Lower lobe of right lung (tissue), 2 donors: Measurements from ENCODE around the gene PPIF. TPM values are rescaled to one million over a fixed set of nuclear protein-coding genes. Genes with fewer than 3 reads are reported as not detected.

Source experiments
- ATAC-seq, 2 donors: fragments of 200-7000 bp; cut with Tn5 transposase; one replicate each; pipeline ENCODE4 v1.9.1; 2020 to 2022; ENCODE audit warnings: mild to moderate bottlenecking in 2 of 2, moderate library complexity in 2 of 2
- DNase-seq: peaks from one replicate; pipeline ENCODE4 v3.0.0-alpha.2; 2020
- H3K27ac ChIP-seq: fragments of 200-600 bp; one replicate; pipeline ENCODE4 v1.8.0; 2022
- H3K27me3 ChIP-seq: fragments of 200-600 bp; one replicate; pipeline ENCODE4 v1.8.0; 2022; ENCODE audit warnings: low read depth
- H3K36me3 ChIP-seq: fragments of 200-600 bp; one replicate; pipeline ENCODE4 v1.8.0; 2022; ENCODE audit warnings: mild to moderate bottlenecking
- H3K4me1 ChIP-seq: fragments of 200-600 bp; one replicate; pipeline ENCODE4 v1.8.0; 2022
- H3K4me3 ChIP-seq: fragments of 200-600 bp; one replicate; pipeline ENCODE4 v1.8.0; 2022; ENCODE audit warnings: mild to moderate bottlenecking
- H3K9me3 ChIP-seq: fragments of 200-600 bp; one replicate; pipeline ENCODE4 v1.8.0; 2022
- intact Hi-C: fragments of 100-400 bp; cut with DNase I; formaldehyde crosslinking; loops from one replicate; pipeline ENCODE4 v1.11.0; 2022
- total RNA-seq: library from RNA; stranded (reverse); fragmentation: NEBNext Ultra II Directional; extraction: Animal tissue kit (Norgen Biotek cat#: 25700); gene quantifications from one replicate; pipeline ENCODE4 v1.2.1, GENCODE V29; 2021
- TF ChIP-seq, protein P1 (sequence below): fragments of 200-600 bp; IDR thresholded peaks from one replicate; pipeline ENCODE4 v1.8.0; 2022; ENCODE audit warnings: antibody characterized with exemption, mild to moderate bottlenecking
- donor health status: DM: no; HTN: yes; CAD: no; lungs with severe emphysema.

The PPIF gene
- total RNA-seq, 1 donor from 2014 or later: 28.5 TPM

DNA sequence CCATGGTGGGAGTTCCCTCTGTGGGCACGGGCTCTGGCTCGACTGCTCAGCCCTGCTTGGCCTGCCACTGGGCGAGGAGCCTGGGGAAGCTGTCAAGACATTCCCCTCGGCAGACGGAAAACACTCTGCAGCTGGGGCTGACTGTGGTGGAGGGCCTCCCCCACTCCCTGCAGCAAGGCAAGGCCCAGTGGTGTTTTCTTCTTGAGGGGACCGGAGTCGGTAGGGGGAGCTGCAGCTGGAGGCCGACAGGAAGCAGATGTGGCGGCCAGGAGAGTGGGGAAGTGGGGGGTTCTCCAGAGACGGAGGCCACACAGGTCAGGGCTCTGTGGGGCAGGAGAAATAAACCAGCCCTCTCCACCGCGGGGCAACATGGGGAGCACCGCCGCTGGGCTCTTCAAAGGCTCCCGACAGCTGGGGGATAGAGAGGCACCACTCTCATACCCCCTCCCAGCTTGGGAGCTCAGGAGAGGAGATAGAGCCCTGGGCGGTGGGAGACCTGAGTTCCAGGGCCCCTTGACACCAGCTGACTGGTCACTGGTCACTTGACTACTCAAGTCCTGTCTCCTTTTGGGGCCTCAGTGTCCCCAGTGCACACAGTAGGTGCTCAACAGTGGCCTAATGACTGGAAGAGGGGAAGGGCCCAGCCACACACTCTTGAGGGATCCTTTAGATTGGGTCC is 43.4 kb downstream of the PPIF start:
- peak; percentile 47 for DNase-seq
- no peaks in the 10 kb centered on the region for H3K9me3 ChIP-seq
- H3K4me3 ChIP-seq: no peak overlapping the region
- peaks cover 9% of the 10 kb centered on the region for H3K4me1 ChIP-seq
- TF ChIP-seq, protein P1, sequence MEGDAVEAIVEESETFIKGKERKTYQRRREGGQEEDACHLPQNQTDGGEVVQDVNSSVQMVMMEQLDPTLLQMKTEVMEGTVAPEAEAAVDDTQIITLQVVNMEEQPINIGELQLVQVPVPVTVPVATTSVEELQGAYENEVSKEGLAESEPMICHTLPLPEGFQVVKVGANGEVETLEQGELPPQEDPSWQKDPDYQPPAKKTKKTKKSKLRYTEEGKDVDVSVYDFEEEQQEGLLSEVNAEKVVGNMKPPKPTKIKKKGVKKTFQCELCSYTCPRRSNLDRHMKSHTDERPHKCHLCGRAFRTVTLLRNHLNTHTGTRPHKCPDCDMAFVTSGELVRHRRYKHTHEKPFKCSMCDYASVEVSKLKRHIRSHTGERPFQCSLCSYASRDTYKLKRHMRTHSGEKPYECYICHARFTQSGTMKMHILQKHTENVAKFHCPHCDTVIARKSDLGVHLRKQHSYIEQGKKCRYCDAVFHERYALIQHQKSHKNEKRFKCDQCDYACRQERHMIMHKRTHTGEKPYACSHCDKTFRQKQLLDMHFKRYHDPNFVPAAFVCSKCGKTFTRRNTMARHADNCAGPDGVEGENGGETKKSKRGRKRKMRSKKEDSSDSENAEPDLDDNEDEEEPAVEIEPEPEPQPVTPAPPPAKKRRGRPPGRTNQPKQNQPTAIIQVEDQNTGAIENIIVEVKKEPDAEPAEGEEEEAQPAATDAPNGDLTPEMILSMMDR: no peak
- H3K27me3 ChIP-seq: no peaks in the 10 kb centered on the region
- no peak overlapping the region for H3K27ac ChIP-seq
- ATAC-seq: peak; percentile 6 to 22
- intact Hi-C loops: no loop called here
- peaks cover 42% of the 10 kb centered on the region for H3K36me3 ChIP-seq

DNA sequence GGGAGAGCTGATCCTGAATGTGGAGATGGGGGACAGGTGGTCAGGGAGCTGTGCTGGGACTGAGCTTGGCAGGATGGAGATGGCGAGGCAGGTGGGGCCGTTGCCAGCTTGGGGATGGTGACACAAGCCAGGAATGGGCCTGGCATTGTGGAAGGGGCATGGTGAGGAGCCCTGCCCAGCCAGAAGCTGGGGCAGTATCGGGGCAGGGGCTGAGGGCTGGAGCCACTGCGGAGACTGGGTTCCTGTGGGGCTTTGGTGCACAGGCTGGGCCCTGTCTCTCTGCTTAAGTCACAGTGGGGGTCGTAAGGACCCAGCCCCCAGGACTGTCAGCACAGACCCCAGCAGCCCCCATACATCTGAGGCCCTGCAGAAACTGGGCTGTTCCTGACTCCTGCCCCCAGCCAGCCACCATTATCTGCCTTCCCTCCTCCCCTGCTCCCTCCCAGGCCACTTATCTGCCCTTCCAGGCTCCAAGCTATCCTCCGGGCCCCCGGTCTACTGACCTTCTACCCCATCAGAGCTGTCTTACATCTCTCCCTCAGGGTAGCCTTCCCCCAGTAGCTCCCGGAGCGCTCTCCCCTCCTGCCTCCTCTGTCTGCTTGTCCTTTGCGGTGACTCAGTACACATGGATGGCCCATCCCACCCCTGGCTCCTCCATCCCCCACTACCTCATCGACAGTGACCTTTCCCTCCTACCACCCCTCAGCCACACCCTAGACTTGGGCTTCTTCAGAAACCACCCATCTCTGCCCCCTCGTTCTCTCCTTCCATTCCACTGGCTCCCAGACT is 44.2 kb downstream of the PPIF start:
- no peak overlapping the region for H3K4me3 ChIP-seq
- peaks cover 36% of the 10 kb centered on the region for H3K36me3 ChIP-seq
- H3K27ac ChIP-seq: no peak overlapping the region
- peak in 1 of 2 donors; percentile 14 for ATAC-seq
- H3K9me3 ChIP-seq: no peaks in the 10 kb centered on the region
- H3K4me1 ChIP-seq: peaks cover 15% of the 10 kb centered on the region
- no peaks in the 10 kb centered on the region for H3K27me3 ChIP-seq
- DNase-seq: peak; percentile 24
- intact Hi-C loops: no loop called here
- TF ChIP-seq, protein P1: no peak

DNA sequence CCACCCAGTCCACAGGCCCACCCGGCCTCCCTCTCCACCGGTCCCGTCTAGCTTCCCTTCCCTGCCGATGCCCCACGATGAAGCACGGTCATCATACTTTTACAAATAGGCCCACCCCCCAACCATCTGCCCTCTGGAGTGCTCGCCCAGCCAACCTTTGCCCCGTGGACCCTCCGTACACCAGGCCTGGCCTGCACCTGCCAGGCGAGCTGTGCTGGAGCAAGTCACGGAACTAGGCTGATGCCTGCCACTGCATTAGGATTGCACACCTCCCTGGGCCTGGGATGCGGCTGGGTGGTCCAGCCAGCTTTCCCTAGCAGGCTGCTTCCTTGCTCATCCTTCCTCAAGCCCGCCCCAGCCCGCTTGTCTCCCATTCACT is 44.7 kb downstream of the PPIF start:
- Histone ChIP-seq H3K9me3 (no peaks in the 10 kb centered on the region), H3K27ac (no peak overlapping the region), H3K27me3 (no peaks in the 10 kb centered on the region), H3K4me3 (no peak overlapping the region), H3K36me3 (peaks cover 30% of the 10 kb centered on the region), H3K4me1 (peaks cover 21% of the 10 kb centered on the region)
- intact Hi-C loops: no loop called here
- ATAC-seq: no peak
- TF ChIP-seq, protein P1: no peak
- peak; percentile 23 for DNase-seq

DNA sequence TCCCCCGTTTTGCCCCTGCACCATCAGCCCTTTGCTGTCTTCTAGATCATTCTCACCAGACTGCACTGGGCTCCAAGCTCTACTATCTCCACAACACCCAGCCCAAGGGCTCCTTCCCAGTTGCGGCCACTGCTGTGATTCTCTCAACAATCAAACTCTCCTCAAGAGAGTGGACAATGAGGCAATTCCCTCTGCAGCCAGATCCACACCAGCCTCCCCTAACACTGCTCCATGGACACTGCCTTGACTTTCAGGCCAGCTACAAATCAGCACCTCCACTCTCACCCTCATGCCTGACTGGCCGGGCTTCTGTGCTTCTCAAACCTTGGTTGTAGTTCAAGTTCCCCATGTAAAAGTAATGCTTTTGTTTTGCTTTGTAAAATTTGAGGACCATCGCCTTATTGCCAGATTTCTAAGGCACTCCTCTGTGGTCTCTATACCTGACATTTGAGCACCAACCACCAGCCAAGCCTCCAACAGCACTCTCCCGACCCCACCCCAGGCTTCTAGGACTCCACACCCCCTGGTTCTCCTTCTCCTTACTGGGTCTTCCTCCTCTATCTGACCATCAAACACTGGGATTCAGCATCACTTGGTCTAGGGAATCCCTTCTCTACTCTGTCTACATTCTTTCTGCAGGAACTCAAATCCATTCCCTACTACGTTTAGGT is 45.4 kb downstream of the PPIF start:
- no peaks in the 10 kb centered on the region for H3K27me3 ChIP-seq
- TF ChIP-seq, protein P1: no peak
- no peak for ATAC-seq
- H3K36me3 ChIP-seq: peaks cover 26% of the 10 kb centered on the region
- no peaks in the 10 kb centered on the region for H3K9me3 ChIP-seq
- DNase-seq: peak; percentile 30
- no peak overlapping the region for H3K4me3 ChIP-seq
- intact Hi-C loops: no loop called here
- no peak overlapping the region for H3K27ac ChIP-seq
- H3K4me1 ChIP-seq: peaks cover 27% of the 10 kb centered on the region

DNA sequence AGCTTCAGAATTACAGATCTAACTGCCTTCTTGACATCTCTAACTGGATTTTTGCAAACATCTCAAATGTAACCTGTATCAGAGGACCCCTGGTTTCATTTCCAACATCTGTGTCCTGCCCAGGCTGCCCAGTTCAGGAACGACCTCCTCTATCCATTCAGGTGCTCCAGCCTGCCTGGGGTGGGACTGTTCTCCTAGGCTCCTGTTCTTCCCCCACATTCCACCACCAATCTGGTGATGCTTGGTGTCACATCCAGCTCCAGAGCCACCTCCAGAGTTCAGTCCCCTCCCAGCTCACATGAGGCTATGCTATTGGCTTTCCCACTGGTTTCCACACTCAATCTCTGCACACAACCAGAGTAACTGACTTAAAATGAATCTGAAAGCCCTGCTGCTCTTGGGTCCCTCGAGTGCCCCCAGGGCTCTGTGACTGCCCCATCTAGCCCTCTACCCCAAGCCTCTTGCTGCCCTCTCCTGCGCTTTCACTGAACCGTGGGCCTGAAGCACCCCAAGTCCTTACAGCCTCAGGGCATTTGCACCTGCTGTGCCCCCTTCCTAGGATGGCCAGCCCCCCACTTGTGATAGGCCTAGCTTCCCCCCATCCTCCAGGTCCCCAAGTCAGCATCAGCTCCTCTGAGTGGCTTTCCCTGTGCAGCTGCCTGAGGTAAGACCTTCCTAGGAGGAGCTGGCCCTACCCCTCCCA is 46.1 kb downstream of the PPIF start:
- TF ChIP-seq, protein P1: no peak
- no peak overlapping the region for H3K27ac ChIP-seq
- H3K4me3 ChIP-seq: no peak overlapping the region
- H3K9me3 ChIP-seq: no peaks in the 10 kb centered on the region
- no peaks in the 10 kb centered on the region for H3K27me3 ChIP-seq
- peaks cover 35% of the 10 kb centered on the region for H3K4me1 ChIP-seq
- intact Hi-C loops: no loop called here
- DNase-seq (peak; percentile 11), ATAC-seq (no peak)
- H3K36me3 ChIP-seq: peaks cover 26% of the 10 kb centered on the region
